NB4 (cell line): ENCODE measurements around the gene GRID2.

Source experiments
- CTCF ChIP-seq: IDR thresholded peaks from one replicate; pipeline ENCODE4 v1.5.1; 2012; ENCODE audit warnings: low read depth, low read length
- MYC ChIP-seq: IDR thresholded peaks from 2 replicates; pipeline ENCODE4 v1.6.1; 2011; ENCODE audit warnings: low read depth, low read length
- POLR2A ChIP-seq: IDR thresholded peaks from 2 replicates; pipeline ENCODE4 v1.6.1; 2011; ENCODE audit warnings: mild to moderate bottlenecking; ENCODE audit not compliant: insufficient read length; ENCODE audit errors: extremely low read depth
- TF ChIP-seq, protein P1 (sequence below): IDR thresholded peaks from 2 replicates; pipeline ENCODE4 v1.6.1; 2011; ENCODE audit warnings: low read depth, low read length

- TF ChIP-seq CTCF (no peak), POLR2A (no peak), MYC (no peak)
- TF ChIP-seq, protein P1, sequence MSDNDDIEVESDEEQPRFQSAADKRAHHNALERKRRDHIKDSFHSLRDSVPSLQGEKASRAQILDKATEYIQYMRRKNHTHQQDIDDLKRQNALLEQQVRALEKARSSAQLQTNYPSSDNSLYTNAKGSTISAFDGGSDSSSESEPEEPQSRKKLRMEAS = no peak
These were observed 1228.5 kb downstream of the GRID2 start for GRCh38 chr4:93532234-93532633.
